Astrocyte (in vitro differentiated cells and primary cell): Measurements from ENCODE around the gene ZNF74. TPM values are rescaled to one million over a fixed set of nuclear protein-coding genes. Genes with fewer than 3 reads are reported as not detected.

Experiments
- DNase-seq: peaks from one replicate; pipeline ENCODE4 v3.0.0-alpha.2; 2010; ENCODE audit warnings: low read depth
- FAIRE-seq: peaks from 2 replicates; lab custom pipeline; 2011; peaks lifted over from hg19 to GRCh38; lab: Jason Lieb, UNC
- H2AFZ ChIP-seq: 2 replicates; pipeline ENCODE4 v1.6.0; 2012; ENCODE audit warnings: low read depth, low read length, inconsistent platforms
- H3K27ac ChIP-seq: 2 replicates; pipeline ENCODE4 v1.5.1; 2011; ENCODE audit warnings: low read depth, low read length, inconsistent platforms
- H3K27me3 ChIP-seq: 2 replicates; pipeline ENCODE4 v1.6.0; 2011; ENCODE audit warnings: low read length, inconsistent platforms; ENCODE audit not compliant: insufficient read depth
- H3K36me3 ChIP-seq: 2 replicates; pipeline ENCODE4 v1.5.1; 2011; ENCODE audit warnings: low read length, inconsistent platforms; ENCODE audit not compliant: insufficient read depth
- H3K4me1 ChIP-seq: 2 replicates; pipeline ENCODE4 v1.5.1; 2011; ENCODE audit warnings: low read length, inconsistent platforms; ENCODE audit not compliant: insufficient read depth
- H3K4me2 ChIP-seq: 2 replicates; pipeline ENCODE4 v1.6.0; 2012; ENCODE audit warnings: low read length, inconsistent platforms
- H3K4me3 ChIP-seq: 2 replicates; pipeline ENCODE4 v1.5.1; 2011; ENCODE audit warnings: low read depth, mild to moderate bottlenecking, low read length, inconsistent platforms; ENCODE audit not compliant: insufficient read depth
- H3K79me2 ChIP-seq: 2 replicates; pipeline ENCODE4 v1.6.0; 2012; ENCODE audit warnings: mild to moderate bottlenecking, low read length, inconsistent platforms; ENCODE audit not compliant: insufficient read depth
- H3K9ac ChIP-seq: 2 replicates; pipeline ENCODE4 v1.6.0; 2012; ENCODE audit warnings: mild to moderate bottlenecking, low read length, inconsistent platforms
- H3K9me3 ChIP-seq: 2 replicates; pipeline ENCODE4 v1.5.1; 2012; ENCODE audit warnings: low read depth, mild to moderate bottlenecking, low read length, inconsistent platforms; ENCODE audit not compliant: insufficient read depth
- H4K20me1 ChIP-seq: 2 replicates; pipeline ENCODE4 v1.6.0; 2012; ENCODE audit warnings: low read length, inconsistent platforms; ENCODE audit not compliant: insufficient read depth
- H3K27ac Mint-ChIP-seq: one replicate; pipeline ENCODE4 v1.8.0; 2021; ENCODE audit warnings: mild to moderate bottlenecking, mixed read lengths; ENCODE audit not compliant: unreplicated experiment
- H3K27me3 Mint-ChIP-seq: one replicate; pipeline ENCODE4 v1.8.0; 2021; ENCODE audit warnings: low read depth, mixed read lengths; ENCODE audit not compliant: unreplicated experiment
- H3K36me3 Mint-ChIP-seq: one replicate; pipeline ENCODE4 v1.8.0; 2021; ENCODE audit warnings: low read depth, mixed read lengths; ENCODE audit not compliant: unreplicated experiment
- H3K4me1 Mint-ChIP-seq: one replicate; pipeline ENCODE4 v1.8.0; 2021; ENCODE audit warnings: low read depth, mixed read lengths; ENCODE audit not compliant: unreplicated experiment
- H3K4me3 Mint-ChIP-seq: one replicate; pipeline ENCODE4 v1.8.0; 2021; ENCODE audit warnings: mild to moderate bottlenecking, moderate library complexity, mixed read lengths; ENCODE audit not compliant: unreplicated experiment
- H3K9me3 Mint-ChIP-seq: one replicate; pipeline ENCODE4 v1.8.0; 2021; ENCODE audit warnings: mild to moderate bottlenecking, mixed read lengths; ENCODE audit not compliant: unreplicated experiment
- CTCF ChIP-seq: IDR thresholded peaks from 2 replicates; pipeline ENCODE4 v1.5.1; 2011; ENCODE audit warnings: low read depth, mild to moderate bottlenecking, inconsistent platforms, low read length, moderate library complexity; ENCODE audit not compliant: insufficient read depth
- EZH2 ChIP-seq: IDR thresholded peaks from 2 replicates; pipeline ENCODE4 v1.6.1; 2012; ENCODE audit warnings: mild to moderate bottlenecking, low read length, inconsistent platforms; ENCODE audit not compliant: insufficient read depth
- total RNA-seq: library from RNA; stranded (reverse); gene quantifications from 2 replicates; pipeline ENCODE4 v1.2.1, GENCODE V29; 2021

ZNF74 gene
- total RNA-seq, 1 donor from 2014 or later: 14.2 TPM

- H3K27me3 Mint-ChIP-seq: peaks cover 18% of the 10 kb centered on the region
- Histone ChIP-seq H3K36me3 (no peaks in the 10 kb centered on the region), H4K20me1 (no peaks in the 10 kb centered on the region), H3K4me3 (no peak overlapping the region), H3K4me2 (no peak overlapping the region), H3K27me3 (peaks cover 16% of the 10 kb centered on the region), H3K79me2 (no peaks in the 10 kb centered on the region), H3K4me1 (no peaks in the 10 kb centered on the region), H2AFZ (no peak overlapping the region), H3K9ac (no peak overlapping the region), H3K27ac (no peak overlapping the region), H3K9me3 (no peaks in the 10 kb centered on the region)
- no peak for DNase-seq
- no peak overlapping the region for H3K27ac Mint-ChIP-seq
- H3K4me3 Mint-ChIP-seq: no peak overlapping the region
- no peaks in the 10 kb centered on the region for H3K4me1 Mint-ChIP-seq
- H3K36me3 Mint-ChIP-seq: no peaks in the 10 kb centered on the region
- no peak for FAIRE-seq
- no peaks in the 10 kb centered on the region for H3K9me3 Mint-ChIP-seq
- TF ChIP-seq EZH2: no peak
- TF ChIP-seq CTCF: no peak
Observed at GRCh38 chr22:20380486-20380885, 13.5 kb upstream of the ZNF74 start.

GRCh38 chr22:20383538-20383937 is 10.4 kb upstream of the ZNF74 start:
- Histone ChIP-seq H3K27me3 (peaks cover 23% of the 10 kb centered on the region), H3K36me3 (no peaks in the 10 kb centered on the region), H2AFZ (no peak overlapping the region), H3K9ac (no peak overlapping the region), H3K9me3 (no peaks in the 10 kb centered on the region), H3K79me2 (no peaks in the 10 kb centered on the region), H3K27ac (no peak overlapping the region), H3K4me3 (no peak overlapping the region), H3K4me1 (no peaks in the 10 kb centered on the region), H4K20me1 (no peaks in the 10 kb centered on the region), H3K4me2 (no peak overlapping the region)
- H3K36me3 Mint-ChIP-seq: no peaks in the 10 kb centered on the region
- no peak overlapping the region for H3K27ac Mint-ChIP-seq
- H3K4me1 Mint-ChIP-seq: no peaks in the 10 kb centered on the region
- DNase-seq (no peak), FAIRE-seq (no peak)
- no peak for TF ChIP-seq EZH2
- TF ChIP-seq CTCF: no peak
- no peaks in the 10 kb centered on the region for H3K9me3 Mint-ChIP-seq
- H3K27me3 Mint-ChIP-seq: peaks cover 16% of the 10 kb centered on the region
- no peak overlapping the region for H3K4me3 Mint-ChIP-seq

- Histone ChIP-seq H3K79me2 (no peaks in the 10 kb centered on the region), H2AFZ (no peak overlapping the region), H3K27ac (no peak overlapping the region), H3K9ac (no peak overlapping the region), H4K20me1 (no peaks in the 10 kb centered on the region), H3K36me3 (no peaks in the 10 kb centered on the region), H3K9me3 (peaks cover 2% of the 10 kb centered on the region), H3K4me1 (no peaks in the 10 kb centered on the region), H3K4me2 (no peak overlapping the region), H3K27me3 (peaks cover 23% of the 10 kb centered on the region), H3K4me3 (no peak overlapping the region)
- no peaks in the 10 kb centered on the region for H3K36me3 Mint-ChIP-seq
- DNase-seq (no peak), FAIRE-seq (no peak)
- peaks cover 15% of the 10 kb centered on the region for H3K27me3 Mint-ChIP-seq
- H3K9me3 Mint-ChIP-seq: no peaks in the 10 kb centered on the region
- H3K4me1 Mint-ChIP-seq: no peaks in the 10 kb centered on the region
- H3K4me3 Mint-ChIP-seq: peak overlapping the region; percentile 3
- no peak overlapping the region for H3K27ac Mint-ChIP-seq
- no peak for TF ChIP-seq CTCF
- no peak for TF ChIP-seq EZH2
Observed at GRCh38 chr22:20384171-20384570, 9.8 kb upstream of the ZNF74 start.
